Measurements from ENCODE around the gene OLA1. TPM values are rescaled to one million over a fixed set of nuclear protein-coding genes. Genes with fewer than 3 reads are reported as not detected.

OLA1 gene
- total and polyA plus RNA-seq, 2 of the 4 experiments (the other 2 are of a cell fraction), result 54.7 to 71.2 TPM

DNA sequence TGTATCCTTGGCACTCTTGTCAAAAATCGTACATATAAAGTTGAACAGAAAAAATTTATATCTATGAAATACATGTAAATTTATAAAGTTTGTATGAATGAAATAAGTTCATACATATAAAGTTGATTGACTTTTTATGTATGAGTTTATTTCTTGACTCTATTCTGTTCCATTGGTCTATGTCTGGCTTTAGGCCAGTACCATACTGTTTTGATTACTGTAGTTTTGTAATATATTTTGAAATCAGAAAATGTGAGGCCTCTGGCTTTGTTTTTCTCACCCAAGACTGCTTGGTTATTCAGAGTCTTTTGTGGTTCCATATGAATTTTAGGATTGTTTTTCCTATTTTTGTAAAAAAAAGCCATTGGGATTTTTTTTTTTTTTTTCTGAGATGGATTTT, 44.6 kb upstream of the OLA1 start:
- H2BK20ac ChIP-seq (ENCODE audit: low read depth, low read length), result no peak overlapping the region
- no peak overlapping the region for H2BK120ac ChIP-seq (ENCODE audit: low read depth, low read length)
- H3K9me3 ChIP-seq (ENCODE audit: control insufficient read depth, insufficient read depth, low read length), result peaks cover 5% of the 10 kb centered on the region
- no peak overlapping the region for H3K56ac ChIP-seq (ENCODE audit: extremely low read depth, insufficient read depth, low read length)
- no peak overlapping the region for H3K14ac ChIP-seq (replicated peaks; ENCODE audit: low read depth, low read length)
- DNase-seq, result no peak
- BruUV-seq (replicated peaks), result no TSS peak
- no peak overlapping the region for H4K5ac ChIP-seq (ENCODE audit: low read depth, low read length)
- dilution Hi-C loops (cut with HindIII; ENCODE audit: low sequenced_read_pairs, unreplicated experiment), result no loop called here
- no peak overlapping the region for H2AK5ac ChIP-seq (ENCODE audit: low read depth, low read length)
- H4K91ac ChIP-seq (ENCODE audit: insufficient read depth, low read depth, low read length), result no peak overlapping the region
- no peak overlapping the region for H3K23ac ChIP-seq (ENCODE audit: low read depth, low read length)
- no peak overlapping the region for H2AFZ ChIP-seq (replicated peaks; ENCODE audit: low read length, poor library complexity)
- no peaks in the 10 kb centered on the region for H3K4me1 ChIP-seq (ENCODE audit: control insufficient read depth, insufficient read depth, low read length)
- intact Hi-C loops (cut with micrococcal nuclease), result no loop called here
- no peak overlapping the region for H4K8ac ChIP-seq (ENCODE audit: low read depth in 2 of 2, low read length in 2 of 2)
- CTCF ChIA-PET, result no interaction called here
- H3K4me3 ChIP-seq (ENCODE audit: insufficient read depth, low read depth, low read length), result no peak overlapping the region
- H3K79me1 ChIP-seq (ENCODE audit: low read depth in 1 of 2, low read length in 2 of 2), result no peaks in the 10 kb centered on the region
- no peak overlapping the region for H2BK5ac ChIP-seq (ENCODE audit: low read depth, low read length, poor library complexity, severe bottlenecking)
- H3K27ac ChIP-seq (ENCODE audit: insufficient read depth, low read length), result no peak overlapping the region
- no peak for ATAC-seq (ENCODE audit: low read depth)
- no peak overlapping the region for H3K4me2 ChIP-seq (ENCODE audit: low read depth, low read length)
- H3K27me3 ChIP-seq (ENCODE audit: control insufficient read depth, insufficient read depth, low read length), result peaks cover under 1% of the 10 kb centered on the region; the same call in 1 of the 2 replicates
- in situ Hi-C loops (cut with MboI; ENCODE audit: low sequenced_read_pairs), result no loop called here
- H3K9me1 ChIP-seq (ENCODE audit: insufficient read depth, low read length), result no peaks in the 10 kb centered on the region
- no peaks in the 10 kb centered on the region for H3K36me3 ChIP-seq (ENCODE audit: control insufficient read depth, insufficient read depth, low read length)
- H3K4ac ChIP-seq (ENCODE audit: low read depth, low read length), result no peak overlapping the region
- TF ChIP-seq MXI1 (IDR thresholded peaks at IDR 0.05; ENCODE audit: borderline replicate concordance, low read depth, low read length) (no peak), SMC3 (IDR thresholded peaks at IDR 0.05; ENCODE audit: low read depth, low read length) (no peak), MAFK (IDR thresholded peaks at IDR 0.05; ENCODE audit: low read depth, low read length) (no peak), USF2 (IDR thresholded peaks at IDR 0.05; ENCODE audit: low read depth, low read length) (no peak), CTCF (conservative IDR thresholded peaks at IDR 0.05; ENCODE audit: low read depth, low read length) (no peak), CHD1 (IDR thresholded peaks at IDR 0.05; ENCODE audit: low read depth, low read length) (no peak), CEBPB (IDR thresholded peaks at IDR 0.05; ENCODE audit: low read depth, low read length) (no peak), RCOR1 (IDR thresholded peaks at IDR 0.05; ENCODE audit: insufficient replicate concordance, low read length) (no peak), RFX5 (IDR thresholded peaks at IDR 0.05; ENCODE audit: low read depth, low read length) (no peak)
- H3K9ac ChIP-seq (ENCODE audit: low read depth, low read length), result no peak overlapping the region
- WGBS, 2 experiments (ENCODE audit: extremely low coverage in 2 of 2, insufficient read length in 1 of 2), result no CpG with 5 or more reads among the region's 1 CpG
- H3K18ac ChIP-seq (ENCODE audit: low read depth, low read length), result no peak overlapping the region
- H2BK15ac ChIP-seq (ENCODE audit: low read depth, low read length), result no peak overlapping the region
- H4K20me1 ChIP-seq (ENCODE audit: insufficient read depth, low read length), result no peaks in the 10 kb centered on the region
- H2AK9ac ChIP-seq (replicated peaks; ENCODE audit: low read depth, low read length, poor library complexity), result no peak overlapping the region
- POLR2A ChIA-PET (ENCODE audit: unreplicated experiment), result no interaction called here

Measured in IMR-90 (cell line).